ENCODE data around the gene PNPLA6.

The PNPLA6 gene

DNA sequence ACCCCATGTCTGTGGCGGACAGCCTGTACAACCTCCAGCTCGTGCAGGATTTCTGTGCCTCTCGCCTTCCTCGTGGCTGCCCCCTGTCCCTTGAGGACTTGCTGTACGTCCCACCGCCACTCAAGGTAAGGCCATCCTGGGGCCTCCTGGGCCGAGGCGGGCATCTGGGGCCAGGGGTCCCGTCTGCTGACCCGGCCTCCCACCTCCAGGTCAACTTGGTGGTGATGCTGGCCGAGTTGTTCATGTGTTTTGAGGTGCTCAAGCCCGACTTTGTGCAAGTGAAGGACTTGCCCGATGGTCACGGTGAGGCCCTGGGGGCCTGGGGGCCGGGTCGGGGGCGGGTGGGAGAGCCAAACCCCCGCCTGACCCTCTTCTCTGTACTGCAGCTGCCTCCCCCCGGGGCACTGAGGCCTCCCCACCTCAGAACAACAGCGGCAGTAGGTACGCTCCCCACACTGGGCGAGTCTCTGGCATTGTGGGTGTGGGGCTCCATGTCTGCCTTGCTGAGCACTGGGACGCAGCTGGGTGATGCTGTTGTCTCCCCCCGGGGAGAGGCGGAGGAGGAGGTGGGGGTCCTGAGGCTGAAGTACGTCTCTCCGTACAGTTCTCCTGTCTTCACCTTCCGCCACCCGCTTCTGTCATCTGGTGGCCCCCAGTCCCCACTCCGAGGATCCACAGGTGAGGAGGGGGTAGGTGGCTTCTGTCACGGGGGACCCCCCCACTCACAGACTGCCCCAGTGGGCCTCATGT lies 75.1 kb downstream of the PNPLA6 start:
- TF ChIP-seq, protein P1, sequence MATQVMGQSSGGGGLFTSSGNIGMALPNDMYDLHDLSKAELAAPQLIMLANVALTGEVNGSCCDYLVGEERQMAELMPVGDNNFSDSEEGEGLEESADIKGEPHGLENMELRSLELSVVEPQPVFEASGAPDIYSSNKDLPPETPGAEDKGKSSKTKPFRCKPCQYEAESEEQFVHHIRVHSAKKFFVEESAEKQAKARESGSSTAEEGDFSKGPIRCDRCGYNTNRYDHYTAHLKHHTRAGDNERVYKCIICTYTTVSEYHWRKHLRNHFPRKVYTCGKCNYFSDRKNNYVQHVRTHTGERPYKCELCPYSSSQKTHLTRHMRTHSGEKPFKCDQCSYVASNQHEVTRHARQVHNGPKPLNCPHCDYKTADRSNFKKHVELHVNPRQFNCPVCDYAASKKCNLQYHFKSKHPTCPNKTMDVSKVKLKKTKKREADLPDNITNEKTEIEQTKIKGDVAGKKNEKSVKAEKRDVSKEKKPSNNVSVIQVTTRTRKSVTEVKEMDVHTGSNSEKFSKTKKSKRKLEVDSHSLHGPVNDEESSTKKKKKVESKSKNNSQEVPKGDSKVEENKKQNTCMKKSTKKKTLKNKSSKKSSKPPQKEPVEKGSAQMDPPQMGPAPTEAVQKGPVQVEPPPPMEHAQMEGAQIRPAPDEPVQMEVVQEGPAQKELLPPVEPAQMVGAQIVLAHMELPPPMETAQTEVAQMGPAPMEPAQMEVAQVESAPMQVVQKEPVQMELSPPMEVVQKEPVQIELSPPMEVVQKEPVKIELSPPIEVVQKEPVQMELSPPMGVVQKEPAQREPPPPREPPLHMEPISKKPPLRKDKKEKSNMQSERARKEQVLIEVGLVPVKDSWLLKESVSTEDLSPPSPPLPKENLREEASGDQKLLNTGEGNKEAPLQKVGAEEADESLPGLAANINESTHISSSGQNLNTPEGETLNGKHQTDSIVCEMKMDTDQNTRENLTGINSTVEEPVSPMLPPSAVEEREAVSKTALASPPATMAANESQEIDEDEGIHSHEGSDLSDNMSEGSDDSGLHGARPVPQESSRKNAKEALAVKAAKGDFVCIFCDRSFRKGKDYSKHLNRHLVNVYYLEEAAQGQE (IDR thresholded peaks at IDR 0.05; ENCODE audit: insufficient read depth in 1 of 2, low read depth in 2 of 2, low read length in 2 of 2) = no peak
- TF ChIP-seq FOXP2 (optimal IDR thresholded peaks at IDR 0.05; ENCODE audit: borderline replicate concordance, extremely low read depth, extremely low read length, insufficient read depth) (no peak), POLR2AphosphoS5 (IDR thresholded peaks at IDR 0.05; ENCODE audit: low read depth, low read length) (no peak), TAF1 (IDR thresholded peaks at IDR 0.05; ENCODE audit: borderline replicate concordance, insufficient read depth, low read length) (no peak), SIN3A (IDR thresholded peaks at IDR 0.05; ENCODE audit: borderline replicate concordance, insufficient read depth, low read length) (no peak)

All from PFSK-1 (cell line).